HL-60 (cell line): Measurements from ENCODE around the gene DSCAML1.

ENCODE experiments used
- POLR2AphosphoS5 ChIP-seq: IDR thresholded peaks from 2 replicates; pipeline ENCODE4 v1.6.1; 2012; ENCODE audit warnings: low read depth
- TF ChIP-seq, protein P1 (sequence below): IDR thresholded peaks from 2 replicates; pipeline ENCODE4 v1.6.1; 2012; ENCODE audit warnings: low read depth; ENCODE audit not compliant: insufficient replicate concordance
- TF ChIP-seq, protein P2 (sequence below): IDR thresholded peaks from one replicate; pipeline ENCODE4 v1.5.1; 2011; ENCODE audit warnings: low read length, control low read depth, inconsistent platforms; ENCODE audit not compliant: insufficient read depth

DNA sequence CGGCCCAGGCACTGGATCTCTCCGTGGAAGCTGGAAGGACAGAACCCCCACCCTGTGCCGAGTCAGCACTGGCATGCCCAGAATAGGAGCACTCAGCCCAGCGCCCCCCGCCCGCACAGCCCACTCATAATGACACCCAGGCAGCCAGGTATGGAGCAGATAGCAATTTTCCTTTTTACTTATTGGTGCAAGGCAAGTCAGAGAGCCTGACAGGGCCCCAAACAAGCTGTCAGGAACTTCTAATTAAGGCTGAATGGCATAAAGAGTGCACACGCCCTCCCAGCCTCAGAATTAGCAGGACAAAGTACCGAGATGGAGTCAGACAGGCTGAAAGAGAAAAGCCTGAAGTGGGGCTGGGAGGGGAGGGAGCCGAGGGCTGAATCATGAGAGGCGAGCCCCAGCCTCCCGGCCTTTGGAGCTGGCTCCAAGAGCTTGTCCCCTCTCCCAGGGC lies 76.9 kb downstream of the DSCAML1 start:
- TF ChIP-seq, protein P1, sequence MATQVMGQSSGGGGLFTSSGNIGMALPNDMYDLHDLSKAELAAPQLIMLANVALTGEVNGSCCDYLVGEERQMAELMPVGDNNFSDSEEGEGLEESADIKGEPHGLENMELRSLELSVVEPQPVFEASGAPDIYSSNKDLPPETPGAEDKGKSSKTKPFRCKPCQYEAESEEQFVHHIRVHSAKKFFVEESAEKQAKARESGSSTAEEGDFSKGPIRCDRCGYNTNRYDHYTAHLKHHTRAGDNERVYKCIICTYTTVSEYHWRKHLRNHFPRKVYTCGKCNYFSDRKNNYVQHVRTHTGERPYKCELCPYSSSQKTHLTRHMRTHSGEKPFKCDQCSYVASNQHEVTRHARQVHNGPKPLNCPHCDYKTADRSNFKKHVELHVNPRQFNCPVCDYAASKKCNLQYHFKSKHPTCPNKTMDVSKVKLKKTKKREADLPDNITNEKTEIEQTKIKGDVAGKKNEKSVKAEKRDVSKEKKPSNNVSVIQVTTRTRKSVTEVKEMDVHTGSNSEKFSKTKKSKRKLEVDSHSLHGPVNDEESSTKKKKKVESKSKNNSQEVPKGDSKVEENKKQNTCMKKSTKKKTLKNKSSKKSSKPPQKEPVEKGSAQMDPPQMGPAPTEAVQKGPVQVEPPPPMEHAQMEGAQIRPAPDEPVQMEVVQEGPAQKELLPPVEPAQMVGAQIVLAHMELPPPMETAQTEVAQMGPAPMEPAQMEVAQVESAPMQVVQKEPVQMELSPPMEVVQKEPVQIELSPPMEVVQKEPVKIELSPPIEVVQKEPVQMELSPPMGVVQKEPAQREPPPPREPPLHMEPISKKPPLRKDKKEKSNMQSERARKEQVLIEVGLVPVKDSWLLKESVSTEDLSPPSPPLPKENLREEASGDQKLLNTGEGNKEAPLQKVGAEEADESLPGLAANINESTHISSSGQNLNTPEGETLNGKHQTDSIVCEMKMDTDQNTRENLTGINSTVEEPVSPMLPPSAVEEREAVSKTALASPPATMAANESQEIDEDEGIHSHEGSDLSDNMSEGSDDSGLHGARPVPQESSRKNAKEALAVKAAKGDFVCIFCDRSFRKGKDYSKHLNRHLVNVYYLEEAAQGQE, result no peak
- TF ChIP-seq, protein P2, sequence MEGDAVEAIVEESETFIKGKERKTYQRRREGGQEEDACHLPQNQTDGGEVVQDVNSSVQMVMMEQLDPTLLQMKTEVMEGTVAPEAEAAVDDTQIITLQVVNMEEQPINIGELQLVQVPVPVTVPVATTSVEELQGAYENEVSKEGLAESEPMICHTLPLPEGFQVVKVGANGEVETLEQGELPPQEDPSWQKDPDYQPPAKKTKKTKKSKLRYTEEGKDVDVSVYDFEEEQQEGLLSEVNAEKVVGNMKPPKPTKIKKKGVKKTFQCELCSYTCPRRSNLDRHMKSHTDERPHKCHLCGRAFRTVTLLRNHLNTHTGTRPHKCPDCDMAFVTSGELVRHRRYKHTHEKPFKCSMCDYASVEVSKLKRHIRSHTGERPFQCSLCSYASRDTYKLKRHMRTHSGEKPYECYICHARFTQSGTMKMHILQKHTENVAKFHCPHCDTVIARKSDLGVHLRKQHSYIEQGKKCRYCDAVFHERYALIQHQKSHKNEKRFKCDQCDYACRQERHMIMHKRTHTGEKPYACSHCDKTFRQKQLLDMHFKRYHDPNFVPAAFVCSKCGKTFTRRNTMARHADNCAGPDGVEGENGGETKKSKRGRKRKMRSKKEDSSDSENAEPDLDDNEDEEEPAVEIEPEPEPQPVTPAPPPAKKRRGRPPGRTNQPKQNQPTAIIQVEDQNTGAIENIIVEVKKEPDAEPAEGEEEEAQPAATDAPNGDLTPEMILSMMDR, result no peak
- no peak for TF ChIP-seq POLR2AphosphoS5
